IMR-90 (cell line): ENCODE measurements around the gene DPYSL3. TPM values are rescaled to one million over a fixed set of nuclear protein-coding genes. Genes with fewer than 3 reads are reported as not detected.

Source experiments
- ATAC-seq: fragments of 200-7000 bp; cut with Tn5 transposase; 2 replicates; pipeline ENCODE4 v1.9.1; 2020; ENCODE audit warnings: low read depth, mild to moderate bottlenecking, moderate library complexity
- BruUV-seq: library from RNA; stranded (reverse); fragments of 400-500 nt; replicated peaks from 2 replicates; lab custom pipeline; 2021; lab: Mats Ljungman, UMichigan
- CTCF ChIA-PET: fragments of 300-600 bp; formaldehyde crosslinking; extraction: SDS; loops from one replicate; lab custom pipeline; 2021; ENCODE audit warnings: antibody characterized with exemption; lab: Yijun Ruan, JAX
- POLR2A ChIA-PET: fragments of 300-600 bp; sonication (Branson Sonifier 250); formaldehyde crosslinking; loops from one replicate; lab custom pipeline; 2022; ENCODE audit warnings: antibody characterized with exemption; ENCODE audit not compliant: unreplicated experiment; lab: Charles Lee
- DNase-seq: peaks from one replicate; pipeline ENCODE4 v3.0.0; 2013
- H2AFZ ChIP-seq: replicated peaks from 2 replicates; pipeline ENCODE3; 2013; ENCODE audit warnings: low read length, mild to moderate bottlenecking; ENCODE audit not compliant: poor library complexity
- H2AK5ac ChIP-seq: 2 replicates; pipeline ENCODE4 v1.6.1; 2013; ENCODE audit warnings: low read depth, low read length, inconsistent platforms
- H2AK9ac ChIP-seq: replicated peaks from 2 replicates; pipeline ENCODE3; 2013; ENCODE audit warnings: mild to moderate bottlenecking, low read depth, low read length, moderate library complexity; ENCODE audit not compliant: poor library complexity
- H2BK120ac ChIP-seq: 2 replicates; pipeline ENCODE4 v1.6.1; 2013; ENCODE audit warnings: low read depth, low read length, inconsistent platforms
- H2BK15ac ChIP-seq: 3 replicates; pipeline ENCODE4 v1.6.1; 2013; ENCODE audit warnings: low read depth, low read length, inconsistent platforms
- H2BK20ac ChIP-seq: 2 replicates; pipeline ENCODE4 v1.6.1; 2013; ENCODE audit warnings: low read depth, mild to moderate bottlenecking, inconsistent platforms, low read length, moderate library complexity
- H2BK5ac ChIP-seq: 2 replicates; pipeline ENCODE4 v1.6.1; 2013; ENCODE audit warnings: mild to moderate bottlenecking, low read depth, low read length, inconsistent platforms; ENCODE audit not compliant: poor library complexity, severe bottlenecking
- H3K14ac ChIP-seq: replicated peaks from 2 replicates; pipeline ENCODE4 v1.6.1; 2013; ENCODE audit warnings: low read depth, low read length, inconsistent platforms
- H3K18ac ChIP-seq: 2 replicates; pipeline ENCODE4 v1.6.1; 2013; ENCODE audit warnings: low read depth, low read length, control low read depth
- H3K23ac ChIP-seq: 2 replicates; pipeline ENCODE4 v1.6.1; 2013; ENCODE audit warnings: low read depth, low read length, inconsistent platforms
- H3K27ac ChIP-seq: 2 replicates; pipeline ENCODE4 v1.5.1; 2013; ENCODE audit warnings: mild to moderate bottlenecking, control low read depth, low read length; ENCODE audit not compliant: insufficient read depth
- H3K27me3 ChIP-seq: 2 replicates; pipeline ENCODE4 v1.6.1; 2013; ENCODE audit warnings: low read length; ENCODE audit not compliant: control insufficient read depth, insufficient read depth
- H3K36me3 ChIP-seq: 2 replicates; pipeline ENCODE4 v1.6.1; 2013; ENCODE audit warnings: low read length, mixed read lengths; ENCODE audit not compliant: control insufficient read depth, insufficient read depth
- H3K4ac ChIP-seq: 2 replicates; pipeline ENCODE4 v1.6.1; 2013; ENCODE audit warnings: low read depth, low read length, inconsistent platforms
- H3K4me1 ChIP-seq: 2 replicates; pipeline ENCODE4 v1.6.1; 2013; ENCODE audit warnings: low read length, mixed read lengths; ENCODE audit not compliant: control insufficient read depth, insufficient read depth
- H3K4me2 ChIP-seq: 2 replicates; pipeline ENCODE4 v1.6.1; 2013; ENCODE audit warnings: low read depth, mild to moderate bottlenecking, control low read depth, low read length, moderate library complexity
- H3K4me3 ChIP-seq: 2 replicates; pipeline ENCODE4 v1.5.1; 2013; ENCODE audit warnings: low read depth, mild to moderate bottlenecking, control low read depth, low read length, moderate library complexity; ENCODE audit not compliant: insufficient read depth
- H3K56ac ChIP-seq: 2 replicates; pipeline ENCODE4 v1.6.1; 2013; ENCODE audit warnings: low read length, inconsistent platforms; ENCODE audit not compliant: insufficient read depth; ENCODE audit errors: extremely low read depth
- H3K79me1 ChIP-seq, 2 experiments: 2 replicates each; pipeline ENCODE4 v1.6.1; 2013; ENCODE audit warnings: low read length in 2 of 2, inconsistent platforms in 1 of 2, low read depth in 1 of 2
- H3K9ac ChIP-seq: 2 replicates; pipeline ENCODE4 v1.6.1; 2013; ENCODE audit warnings: low read depth, low read length, control low read depth
- H3K9me1 ChIP-seq: 2 replicates; pipeline ENCODE4 v1.6.1; 2013; ENCODE audit warnings: low read length, inconsistent platforms; ENCODE audit not compliant: insufficient read depth
- H3K9me3 ChIP-seq: 2 replicates; pipeline ENCODE4 v1.6.1; 2013; ENCODE audit warnings: low read length; ENCODE audit not compliant: control insufficient read depth, insufficient read depth
- H4K20me1 ChIP-seq: 2 replicates; pipeline ENCODE4 v1.6.1; 2013; ENCODE audit warnings: low read length, inconsistent platforms; ENCODE audit not compliant: insufficient read depth
- H4K5ac ChIP-seq: 2 replicates; pipeline ENCODE4 v1.6.1; 2013; ENCODE audit warnings: mild to moderate bottlenecking, low read depth, low read length, control low read depth
- H4K8ac ChIP-seq, 2 experiments: 2 replicates each; pipeline ENCODE4 v1.6.1; 2013; ENCODE audit warnings: low read depth in 2 of 2, low read length in 2 of 2, control low read depth in 1 of 2, inconsistent platforms in 1 of 2
- H4K91ac ChIP-seq: 2 replicates; pipeline ENCODE4 v1.6.1; 2013; ENCODE audit warnings: low read depth, low read length, inconsistent platforms; ENCODE audit not compliant: insufficient read depth
- CTCF ChIP-seq: conservative IDR thresholded peaks from 2 replicates; pipeline ENCODE4 v1.5.1; 2012; ENCODE audit warnings: mild to moderate bottlenecking, low read depth, low read length, improper control_type of control experiment
- FOS ChIP-seq: fragments of 150-350 bp; IDR thresholded peaks from 2 replicates; pipeline ENCODE4 v1.6.1; 2016; ENCODE audit warnings: low read depth, low read length
- RFX5 ChIP-seq: IDR thresholded peaks from 2 replicates; pipeline ENCODE4 v1.8.0; 2012; ENCODE audit warnings: low read depth, mild to moderate bottlenecking, low read length, moderate library complexity
- SMC3 ChIP-seq: fragments of 150-350 bp; IDR thresholded peaks from 2 replicates; pipeline ENCODE4 v1.6.1; 2016; ENCODE audit warnings: low read depth, mild to moderate bottlenecking, antibody characterized with exemption, low read length, moderate library complexity
- WGBS, 2 experiments: methylation state at CpG; one replicate each; pipeline versions ENCODE4 v1.1.5 to v1.1.7; 2013; ENCODE audit warnings: missing lambda C conversion rate in 2 of 2; ENCODE audit not compliant: insufficient read length in 1 of 2; ENCODE audit errors: extremely low coverage in 2 of 2; 5-methylcytosine and 5-hydroxymethylcytosine counted together
- dilution Hi-C: fragments of 300-500 bp; cut with HindIII; formaldehyde crosslinking; loops from one replicate; pipeline ENCODE4 v1.14.3; 2018; ENCODE audit warnings: low sequenced_read_pairs; ENCODE audit not compliant: unreplicated experiment
- in situ Hi-C: fragments of 300-500 bp; cut with MboI; formaldehyde crosslinking; loops from 3 replicates; pipeline ENCODE4 v1.14.3; 2019; ENCODE audit warnings: low sequenced_read_pairs, inconsistent platforms, mixed read lengths
- intact Hi-C: fragments of 100-400 bp; cut with micrococcal nuclease; formaldehyde crosslinking; loops from 2 replicates; pipeline ENCODE4 v1.10.0; 2022
- polyA plus RNA-seq, 3 experiments: library from polyadenylated mRNA; depleted of rRNA; stranded (reverse); fragments of >200 nt; gene quantifications; 2 replicates each; pipeline ENCODE4 v1.2.3, GENCODE V29; 2012; ENCODE audit warnings: low replicate concordance in 1 of 3
- total RNA-seq: library from RNA; depleted of rRNA; stranded (reverse); fragments of >200 nt; gene quantifications from 2 replicates; pipeline ENCODE4 v1.2.3, GENCODE V29; 2012

DPYSL3 gene
- total and polyA plus RNA-seq, 2 of the 4 experiments (the other 2 are of a cell fraction), result 50.2 to 60.9 TPM

- no peak overlapping the region for H3K4ac ChIP-seq
- 92% methylated on average over 3 of the region's 15 CpGs; no CpG with 5 or more reads in 1 of the 2 experiments for WGBS, 2 experiments
- no peak overlapping the region for H4K5ac ChIP-seq
- CTCF ChIA-PET, result interaction anchor here (0.6 kb wide), 1 partner anchor 49 kb away, joined by 3 read pairs; no protein-coding TSS in a partner anchor
- H2BK5ac ChIP-seq, result no peak overlapping the region
- no peak overlapping the region for H2BK15ac ChIP-seq
- ATAC-seq (no peak), DNase-seq (no peak)
- H2BK120ac ChIP-seq, result no peak overlapping the region
- H3K4me2 ChIP-seq, result no peak overlapping the region
- H3K4me1 ChIP-seq, result peaks cover 3% of the 10 kb centered on the region; the same call in 1 of the 2 replicates
- no peak overlapping the region for H2AK9ac ChIP-seq
- in situ Hi-C loops (loop anchor here (5.0 kb wide), 1 partner anchor 168 kb away; no protein-coding TSS in a partner anchor), dilution Hi-C loops (no loop called here), intact Hi-C loops (no loop called here)
- no peak overlapping the region for H2AFZ ChIP-seq
- peaks cover 21% of the 10 kb centered on the region for H3K36me3 ChIP-seq
- BruUV-seq, result no TSS peak
- no peaks in the 10 kb centered on the region for H4K20me1 ChIP-seq
- no peak overlapping the region for H3K56ac ChIP-seq
- no peak overlapping the region for H2BK20ac ChIP-seq
- no peaks in the 10 kb centered on the region for H3K27me3 ChIP-seq
- H2AK5ac ChIP-seq, result no peak overlapping the region
- no peak overlapping the region for H3K18ac ChIP-seq
- no peak overlapping the region for H3K9ac ChIP-seq
- TF ChIP-seq CTCF, result 0 out of 2 replicates have a peak, but pooled peaks have one; percentile 20
- no peak for TF ChIP-seq FOS
- 0 out of 2 replicates have a peak, but pooled peaks have one; percentile 17 for TF ChIP-seq SMC3
- no peak for TF ChIP-seq RFX5
- H4K8ac ChIP-seq, result no peak overlapping the region
- no peaks in the 10 kb centered on the region for H3K9me3 ChIP-seq
- no peak overlapping the region for H3K23ac ChIP-seq
- POLR2A ChIA-PET, result no interaction called here
- H3K4me3 ChIP-seq, result no peak overlapping the region
- peaks cover 6% of the 10 kb centered on the region; the same call in 1 of the 2 replicates for H3K9me1 ChIP-seq
- H3K27ac ChIP-seq, result no peak overlapping the region
- H3K14ac ChIP-seq, result no peak overlapping the region
- no peak overlapping the region for H4K91ac ChIP-seq
- H3K79me1 ChIP-seq, result no peaks in the 10 kb centered on the region
Measured at GRCh38 chr5:147393874-147394672, 115.8 kb downstream of the DPYSL3 start.
